Mesenchymal stem cell (in vitro differentiated cells and primary cell): ENCODE data around the gene UCN2.
A peak's percentile ranks its signal among the peaks of the same experiment; 100 is the strongest.

ENCODE experiments used
- DNase-seq: peaks from one replicate; pipeline ENCODE4 v3.0.0-alpha.2; 2013
- H2AFZ ChIP-seq: one replicate; pipeline ENCODE4 v1.6.1; 2013; ENCODE audit warnings: low read depth, mild to moderate bottlenecking, control low read depth, inconsistent platforms, low read length, moderate library complexity
- H2AK5ac ChIP-seq: 2 replicates; pipeline ENCODE4 v1.6.1; 2013; ENCODE audit warnings: low read length, moderate library complexity, mild to moderate bottlenecking, inconsistent platforms; ENCODE audit not compliant: severe bottlenecking
- H2BK120ac ChIP-seq: one replicate; pipeline ENCODE4 v1.6.1; 2013; ENCODE audit warnings: low read depth, mild to moderate bottlenecking, inconsistent platforms, low read length, moderate library complexity
- H2BK12ac ChIP-seq, 2 experiments: one replicate each; pipeline ENCODE4 v1.6.1; 2013; ENCODE audit warnings: inconsistent platforms in 2 of 2, low read length in 2 of 2, mild to moderate bottlenecking in 2 of 2, moderate library complexity in 2 of 2, control low read depth in 1 of 2
- H2BK15ac ChIP-seq: one replicate; pipeline ENCODE4 v1.6.1; 2013; ENCODE audit warnings: mild to moderate bottlenecking, low read depth, inconsistent platforms; ENCODE audit not compliant: poor library complexity, severe bottlenecking
- H2BK5ac ChIP-seq: 2 replicates; pipeline ENCODE4 v1.6.1; 2013; ENCODE audit warnings: low read depth, mild to moderate bottlenecking, low read length, control low read depth, inconsistent platforms; ENCODE audit not compliant: poor library complexity, severe bottlenecking
- H3K14ac ChIP-seq, 2 experiments: one replicate each; pipeline ENCODE4 v1.6.1; 2013; ENCODE audit warnings: inconsistent platforms in 2 of 2, low read length in 2 of 2, control low read depth in 1 of 2, mild to moderate bottlenecking in 1 of 2, moderate library complexity in 1 of 2
- H3K18ac ChIP-seq, 2 experiments: one replicate each; pipeline ENCODE4 v1.6.1; 2013; ENCODE audit warnings: inconsistent platforms in 2 of 2, low read length in 2 of 2, control low read depth in 1 of 2, low read depth in 1 of 2, mild to moderate bottlenecking in 1 of 2
- H3K23ac ChIP-seq, 2 experiments: one replicate each; pipeline ENCODE4 v1.6.1; 2013; ENCODE audit warnings: inconsistent platforms in 2 of 2, low read length in 2 of 2, mild to moderate bottlenecking in 2 of 2, moderate library complexity in 2 of 2, control low read depth in 1 of 2
- H3K27ac ChIP-seq: 2 replicates; pipeline ENCODE4 v1.5.1; 2013; ENCODE audit warnings: mild to moderate bottlenecking, moderate library complexity, low read length, control low read depth, inconsistent platforms; ENCODE audit not compliant: poor library complexity, severe bottlenecking
- H3K27me3 ChIP-seq, 2 experiments: 2 replicates each; pipeline versions ENCODE4 v1.6.1 to v1.7.0; 2013; ENCODE audit warnings: low read length in 2 of 2, mild to moderate bottlenecking in 2 of 2, moderate library complexity in 2 of 2, control low read depth in 1 of 2, inconsistent platforms in 1 of 2; ENCODE audit not compliant: control insufficient read depth in 1 of 2, insufficient read depth in 1 of 2
- H3K36me3 ChIP-seq, 2 experiments: 2 replicates each; pipeline versions ENCODE4 v1.6.1 to v1.7.0; 2013; ENCODE audit warnings: low read length in 2 of 2, control low read depth in 1 of 2, inconsistent platforms in 1 of 2, low read depth in 1 of 2, mild to moderate bottlenecking in 1 of 2; ENCODE audit not compliant: insufficient read depth in 2 of 2, control insufficient read depth in 1 of 2
- H3K4ac ChIP-seq, 2 experiments: one replicate each; pipeline ENCODE4 v1.6.1; 2013; ENCODE audit warnings: inconsistent platforms in 2 of 2, low read length in 2 of 2, mild to moderate bottlenecking in 2 of 2, moderate library complexity in 2 of 2, control low read depth in 1 of 2, low read depth in 1 of 2
- H3K4me1 ChIP-seq: 2 replicates; pipeline ENCODE4 v1.6.1; 2013; ENCODE audit warnings: low read depth, low read length, control low read depth; ENCODE audit not compliant: control insufficient read depth, insufficient read depth
- H3K4me2 ChIP-seq: 2 replicates; pipeline ENCODE4 v1.6.1; 2013; ENCODE audit warnings: low read length, mild to moderate bottlenecking, inconsistent platforms; ENCODE audit not compliant: poor library complexity, severe bottlenecking
- H3K4me3 ChIP-seq, 2 experiments: 2 replicates each; pipeline versions ENCODE4 v1.5.1 to v1.7.0; 2013; ENCODE audit warnings: low read length in 2 of 2, mild to moderate bottlenecking in 2 of 2, control low read depth in 1 of 2, low read depth in 1 of 2; ENCODE audit not compliant: insufficient read depth in 1 of 2
- H3K79me1 ChIP-seq: replicated peaks from 2 replicates; pipeline ENCODE4 v1.6.1; 2013; ENCODE audit warnings: mild to moderate bottlenecking, control low read depth, low read length, inconsistent platforms; ENCODE audit not compliant: poor library complexity, severe bottlenecking
- H3K9ac ChIP-seq: 2 replicates; pipeline ENCODE4 v1.7.0; 2013; ENCODE audit warnings: mild to moderate bottlenecking, low read length, moderate library complexity
- H3K9me3 ChIP-seq: 2 replicates; pipeline ENCODE4 v1.7.0; 2013; ENCODE audit warnings: mild to moderate bottlenecking, low read length; ENCODE audit not compliant: control insufficient read depth
- H4K8ac ChIP-seq: one replicate; pipeline ENCODE4 v1.6.1; 2013; ENCODE audit warnings: inconsistent platforms, mild to moderate bottlenecking, low read length, moderate library complexity
- H4K91ac ChIP-seq: one replicate; pipeline ENCODE4 v1.6.1; 2013; ENCODE audit warnings: mild to moderate bottlenecking, low read length, inconsistent platforms
- WGBS: methylation state at CpG from one replicate; pipeline ENCODE4 v1.1.7; 2013; ENCODE audit warnings: mixed read lengths; 5-methylcytosine and 5-hydroxymethylcytosine counted together

The UCN2 gene

GRCh38 chr3:48571938-48572337, 8.4 kb upstream of the UCN2 start:
- no peak overlapping the region for H4K8ac ChIP-seq
- no peak overlapping the region for H3K4me3 ChIP-seq
- no peak overlapping the region for H2BK5ac ChIP-seq
- no peak overlapping the region for H3K4ac ChIP-seq
- no peak overlapping the region for H4K91ac ChIP-seq
- H2AFZ ChIP-seq: no peak overlapping the region
- H2BK12ac ChIP-seq: no peak overlapping the region
- peaks cover 46% of the 10 kb centered on the region for H3K79me1 ChIP-seq
- H3K27ac ChIP-seq: no peak overlapping the region
- no peak for DNase-seq
- no peak overlapping the region for H3K9ac ChIP-seq
- peaks cover 30% of the 10 kb centered on the region for H3K4me1 ChIP-seq
- H3K36me3 ChIP-seq: peaks cover 1 to 100% of the 10 kb centered on the region in 2 experiments
- H3K9me3 ChIP-seq: no peaks in the 10 kb centered on the region
- H3K23ac ChIP-seq: no peak overlapping the region
- 92% methylated on average over 12 of the region's 12 CpGs for WGBS
- H2BK15ac ChIP-seq: no peak overlapping the region
- no peak overlapping the region for H3K18ac ChIP-seq
- H3K27me3 ChIP-seq: no peaks in the 10 kb centered on the region
- no peak overlapping the region for H3K14ac ChIP-seq
- no peak overlapping the region for H2BK120ac ChIP-seq
- H2AK5ac ChIP-seq: no peak overlapping the region
- H3K4me2 ChIP-seq: no peak overlapping the region

GRCh38 chr3:48569808-48570450, 6.3 kb upstream of the UCN2 start:
- Histone ChIP-seq H3K4me2 (no peak overlapping the region), H3K18ac (no peak overlapping the region), H2AFZ (no peak overlapping the region), H2BK12ac (peak overlapping the region in 1 of 2 experiments; percentile 12), H3K9ac (no peak overlapping the region), H3K27me3 (no peaks in the 10 kb centered on the region), H3K27ac (no peak overlapping the region), H4K91ac (peak overlapping the region; percentile 20), H3K4ac (no peak overlapping the region), H2AK5ac (no peak overlapping the region), H3K4me1 (peaks cover 45% of the 10 kb centered on the region), H2BK5ac (no peak overlapping the region), H3K9me3 (no peaks in the 10 kb centered on the region), H2BK120ac (no peak overlapping the region), H3K79me1 (peaks cover 36% of the 10 kb centered on the region), H2BK15ac (no peak overlapping the region), H3K23ac (no peak overlapping the region), H3K4me3 (no peak overlapping the region), H3K36me3 (peaks cover 0 to 98% of the 10 kb centered on the region in 2 experiments), H4K8ac (no peak overlapping the region), H3K14ac (no peak overlapping the region)
- WGBS: 94% methylated on average over 16 of the region's 18 CpGs
- no peak for DNase-seq

- Histone ChIP-seq H3K14ac (no peak overlapping the region), H3K4ac (no peak overlapping the region), H2BK5ac (no peak overlapping the region), H2BK15ac (no peak overlapping the region), H3K9me3 (no peaks in the 10 kb centered on the region), H3K23ac (no peak overlapping the region), H3K4me1 (peaks cover 49% of the 10 kb centered on the region), H2AFZ (no peak overlapping the region), H3K79me1 (peaks cover 33% of the 10 kb centered on the region), H4K91ac (no peak overlapping the region), H3K27ac (no peak overlapping the region), H3K27me3 (no peaks in the 10 kb centered on the region), H2AK5ac (peak overlapping the region; percentile 30), H3K36me3 (peaks cover 0 to 98% of the 10 kb centered on the region in 2 experiments), H3K18ac (no peak overlapping the region), H2BK12ac (no peak overlapping the region), H3K4me2 (no peak overlapping the region), H2BK120ac (no peak overlapping the region), H4K8ac (no peak overlapping the region), H3K4me3 (no peak overlapping the region), H3K9ac (no peak overlapping the region)
- WGBS: 98% methylated on average over 10 of the region's 10 CpGs
- no peak for DNase-seq
These were observed 5.8 kb upstream of the UCN2 start for GRCh38 chr3:48569400-48569799.

- Histone ChIP-seq H4K8ac (no peak overlapping the region), H3K4me3 (no peak overlapping the region), H2BK120ac (no peak overlapping the region), H3K36me3 (peaks cover 0 to 91% of the 10 kb centered on the region in 2 experiments), H3K9ac (no peak overlapping the region), H3K27ac (no peak overlapping the region), H2BK12ac (no peak overlapping the region), H3K18ac (no peak overlapping the region), H3K14ac (no peak overlapping the region), H2AK5ac (no peak overlapping the region), H3K79me1 (peaks cover 25% of the 10 kb centered on the region), H2AFZ (no peak overlapping the region), H3K9me3 (no peaks in the 10 kb centered on the region), H3K4me2 (no peak overlapping the region), H3K4ac (no peak overlapping the region), H3K27me3 (no peaks in the 10 kb centered on the region), H4K91ac (peak overlapping the region; percentile 21), H2BK5ac (no peak overlapping the region), H3K23ac (no peak overlapping the region), H2BK15ac (no peak overlapping the region), H3K4me1 (peaks cover 52% of the 10 kb centered on the region)
- DNase-seq: no peak
- WGBS: 98% methylated on average over 7 of the region's 7 CpGs
These were observed 4.9 kb upstream of the UCN2 start for GRCh38 chr3:48568476-48568875.
